ENCODE results near the gene FAM3B.

GRCh38 chr21:41388259-41388658 lies 71.7 kb downstream of the FAM3B start:
- TF ChIP-seq CTCF (IDR thresholded peaks at IDR 0.05 in 4 of 5, conservative IDR thresholded peaks at IDR 0.05 in 1 of 5) = no peak
- TF ChIP-seq POLR2A (IDR thresholded peaks at IDR 0.05) = no peak

All from gastrocnemius medialis (tissue), 4 donors.